IMR-90 (cell line): Measurements from ENCODE around the gene C1QTNF8.

Source experiments
- FOS ChIP-seq: fragments of 150-350 bp; IDR thresholded peaks from 2 replicates; pipeline ENCODE4 v1.6.1; 2016; ENCODE audit warnings: low read depth, low read length
- MAZ ChIP-seq: IDR thresholded peaks from 2 replicates; pipeline ENCODE4 v1.6.1; 2012; ENCODE audit warnings: low read depth, mild to moderate bottlenecking, low read length, improper control_type of control experiment, moderate library complexity, borderline replicate concordance
- MXI1 ChIP-seq: IDR thresholded peaks from 2 replicates; pipeline ENCODE4 v1.6.1; 2012; ENCODE audit warnings: low read depth, mild to moderate bottlenecking, low read length, moderate library complexity, borderline replicate concordance
- POLR2A ChIP-seq: IDR thresholded peaks from 2 replicates; pipeline ENCODE4 v1.6.1; 2012; ENCODE audit warnings: mild to moderate bottlenecking, low read depth, low read length
- RFX5 ChIP-seq: IDR thresholded peaks from 2 replicates; pipeline ENCODE4 v1.8.0; 2012; ENCODE audit warnings: low read depth, mild to moderate bottlenecking, low read length, moderate library complexity
- TF ChIP-seq, protein P1 (sequence below): conservative IDR thresholded peaks from 2 replicates; pipeline ENCODE4 v1.5.1; 2012; ENCODE audit warnings: mild to moderate bottlenecking, low read depth, low read length, improper control_type of control experiment

DNA sequence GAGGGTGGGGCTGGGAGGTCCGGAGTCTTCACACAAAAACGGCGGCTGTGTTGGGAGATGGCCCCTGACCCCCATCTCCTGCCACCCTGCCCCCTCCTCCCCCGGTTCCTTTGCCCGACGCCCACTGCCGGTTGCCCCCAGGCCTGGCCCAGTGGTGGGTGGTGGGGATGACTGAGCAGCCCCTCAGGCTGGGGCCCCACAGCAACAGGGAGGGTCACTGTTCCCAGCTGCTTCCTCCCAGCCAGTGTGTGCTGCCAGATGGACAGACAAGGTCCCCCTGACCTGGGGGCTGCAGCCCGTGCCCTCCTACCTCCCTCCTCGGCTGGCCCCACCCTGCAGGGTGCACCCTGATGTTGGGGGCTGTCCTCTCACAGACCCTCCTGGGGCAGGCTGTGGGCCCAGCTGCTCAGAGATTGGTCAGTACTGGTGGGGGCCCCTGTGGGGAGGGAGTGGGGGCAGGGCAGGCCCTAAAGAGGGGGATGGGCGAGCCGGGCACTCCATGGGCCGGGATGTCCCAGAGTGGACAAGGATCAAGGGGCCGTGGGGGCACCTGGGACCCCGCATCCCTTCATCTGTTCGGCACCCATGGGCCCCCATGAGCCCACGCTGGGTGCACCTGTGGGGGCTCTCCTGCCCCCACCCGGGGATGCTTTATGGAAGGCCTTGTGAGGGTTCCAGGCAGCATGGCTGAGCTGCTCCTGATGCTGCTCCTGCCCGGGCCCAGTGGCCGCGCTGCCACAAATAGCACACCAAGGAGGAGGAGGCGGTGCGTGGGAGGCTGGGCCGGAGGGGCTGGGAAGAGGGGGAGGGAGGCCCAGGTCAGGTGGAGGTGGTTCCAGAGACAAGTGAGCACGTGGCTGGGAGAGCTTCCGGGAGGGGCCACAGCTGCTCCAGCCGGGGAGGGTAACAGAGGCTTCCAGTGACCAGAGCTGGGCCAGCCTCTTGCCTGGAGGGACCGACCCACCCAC is 5.1 kb downstream of the C1QTNF8 start:
- TF ChIP-seq, protein P1, sequence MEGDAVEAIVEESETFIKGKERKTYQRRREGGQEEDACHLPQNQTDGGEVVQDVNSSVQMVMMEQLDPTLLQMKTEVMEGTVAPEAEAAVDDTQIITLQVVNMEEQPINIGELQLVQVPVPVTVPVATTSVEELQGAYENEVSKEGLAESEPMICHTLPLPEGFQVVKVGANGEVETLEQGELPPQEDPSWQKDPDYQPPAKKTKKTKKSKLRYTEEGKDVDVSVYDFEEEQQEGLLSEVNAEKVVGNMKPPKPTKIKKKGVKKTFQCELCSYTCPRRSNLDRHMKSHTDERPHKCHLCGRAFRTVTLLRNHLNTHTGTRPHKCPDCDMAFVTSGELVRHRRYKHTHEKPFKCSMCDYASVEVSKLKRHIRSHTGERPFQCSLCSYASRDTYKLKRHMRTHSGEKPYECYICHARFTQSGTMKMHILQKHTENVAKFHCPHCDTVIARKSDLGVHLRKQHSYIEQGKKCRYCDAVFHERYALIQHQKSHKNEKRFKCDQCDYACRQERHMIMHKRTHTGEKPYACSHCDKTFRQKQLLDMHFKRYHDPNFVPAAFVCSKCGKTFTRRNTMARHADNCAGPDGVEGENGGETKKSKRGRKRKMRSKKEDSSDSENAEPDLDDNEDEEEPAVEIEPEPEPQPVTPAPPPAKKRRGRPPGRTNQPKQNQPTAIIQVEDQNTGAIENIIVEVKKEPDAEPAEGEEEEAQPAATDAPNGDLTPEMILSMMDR: no peak
- no peak for TF ChIP-seq POLR2A
- no peak for TF ChIP-seq MXI1
- TF ChIP-seq MAZ: no peak
- no peak for TF ChIP-seq FOS
- no peak for TF ChIP-seq RFX5
